Peyer's patch (tissue), 4 donors: ENCODE measurements around the gene SORCS1. TPM values are rescaled to one million over a fixed set of nuclear protein-coding genes. Genes with fewer than 3 reads are reported as not detected.

Source experiments
- DNase-seq, 3 donors: peaks; one replicate each; pipeline ENCODE4 v3.0.0-alpha.2; 2017 to 2019
- H3K27ac ChIP-seq, 4 donors: fragments of 200-600 bp; sonication (generic); one replicate each; pipeline ENCODE4 v1.5.1; 2016 to 2019
- H3K27me3 ChIP-seq, 2 donors: fragments of 200-600 bp; sonication (generic); one replicate each; pipeline ENCODE4 v1.5.1; 2019
- H3K36me3 ChIP-seq, 3 donors: fragments of 200-600 bp; sonication (generic); one replicate each; pipeline ENCODE4 v1.5.1; 2016 to 2019
- H3K4me1 ChIP-seq, 4 donors: fragments of 200-600 bp; sonication (generic); one replicate each; pipeline ENCODE4 v1.5.1; 2016 to 2019
- H3K4me3 ChIP-seq, 4 donors: fragments of 200-600 bp; sonication (generic); 1 replicate in 3 of 4; 2 replicates in 1 of 4; pipeline ENCODE4 v1.5.1; 2016 to 2019; ENCODE audit warnings: mild to moderate bottlenecking in 1 of 4
- H3K9me3 ChIP-seq, 4 donors: fragments of 200-600 bp; sonication (generic); one replicate each; pipeline ENCODE4 v1.5.1; 2016 to 2019; ENCODE audit warnings: mild to moderate bottlenecking in 1 of 4
- POLR2A ChIP-seq, 2 donors: fragments of 450-650 bp; IDR thresholded peaks; one replicate each; pipeline ENCODE4 v1.5.1; 2017; ENCODE audit warnings: antibody characterized with exemption in 2 of 2, mild to moderate bottlenecking in 2 of 2, moderate library complexity in 2 of 2
- total RNA-seq, 4 donors: library from RNA; depleted of rRNA; stranded (reverse); fragments of >200 nt; gene quantifications; one replicate each; pipeline ENCODE4 v1.1.0, GENCODE V29; 2016
- TF ChIP-seq, protein P1 (sequence below), 6 experiments: fragments of 450-650 bp in 4 of 6; fragments of 200-600 bp in 2 of 6; sonication (generic) in 1 of 6; IDR thresholded peaks; one replicate each; pipeline ENCODE4 v1.5.1; 2017 to 2019; ENCODE audit warnings: antibody characterized with exemption in 6 of 6, mild to moderate bottlenecking in 3 of 6, moderate library complexity in 1 of 6

Gene SORCS1
- total RNA-seq, 4 donors from 2014 or later: 0.53 to 5.9 (median 2.4) TPM

DNA sequence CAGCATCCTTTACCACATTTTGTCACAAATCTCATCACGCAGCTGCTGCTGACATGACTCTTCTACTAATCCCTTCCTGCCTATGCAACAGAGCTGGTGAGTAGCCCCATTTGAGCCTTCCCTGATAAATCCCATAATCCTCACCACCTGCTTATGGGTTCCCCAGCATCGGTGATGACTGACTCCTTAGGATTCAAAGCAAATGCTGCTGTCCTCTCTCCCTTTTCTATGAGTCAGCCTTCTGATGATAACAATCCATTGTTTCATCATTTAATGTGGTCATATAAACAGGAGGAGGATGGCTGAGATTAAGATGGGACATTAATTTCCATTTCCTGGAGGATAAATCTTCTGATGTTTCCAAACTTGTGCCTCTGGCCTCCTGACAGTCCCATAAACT lies 73.4 kb downstream of the SORCS1 start:
- H3K27me3 ChIP-seq: no peaks in the 10 kb centered on the region
- no peaks in the 10 kb centered on the region for H3K9me3 ChIP-seq
- H3K4me1 ChIP-seq: no peaks in the 10 kb centered on the region
- no peak for DNase-seq
- no peaks in the 10 kb centered on the region for H3K36me3 ChIP-seq
- H3K4me3 ChIP-seq: no peak overlapping the region
- TF ChIP-seq, protein P1, sequence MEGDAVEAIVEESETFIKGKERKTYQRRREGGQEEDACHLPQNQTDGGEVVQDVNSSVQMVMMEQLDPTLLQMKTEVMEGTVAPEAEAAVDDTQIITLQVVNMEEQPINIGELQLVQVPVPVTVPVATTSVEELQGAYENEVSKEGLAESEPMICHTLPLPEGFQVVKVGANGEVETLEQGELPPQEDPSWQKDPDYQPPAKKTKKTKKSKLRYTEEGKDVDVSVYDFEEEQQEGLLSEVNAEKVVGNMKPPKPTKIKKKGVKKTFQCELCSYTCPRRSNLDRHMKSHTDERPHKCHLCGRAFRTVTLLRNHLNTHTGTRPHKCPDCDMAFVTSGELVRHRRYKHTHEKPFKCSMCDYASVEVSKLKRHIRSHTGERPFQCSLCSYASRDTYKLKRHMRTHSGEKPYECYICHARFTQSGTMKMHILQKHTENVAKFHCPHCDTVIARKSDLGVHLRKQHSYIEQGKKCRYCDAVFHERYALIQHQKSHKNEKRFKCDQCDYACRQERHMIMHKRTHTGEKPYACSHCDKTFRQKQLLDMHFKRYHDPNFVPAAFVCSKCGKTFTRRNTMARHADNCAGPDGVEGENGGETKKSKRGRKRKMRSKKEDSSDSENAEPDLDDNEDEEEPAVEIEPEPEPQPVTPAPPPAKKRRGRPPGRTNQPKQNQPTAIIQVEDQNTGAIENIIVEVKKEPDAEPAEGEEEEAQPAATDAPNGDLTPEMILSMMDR (IDR thresholded peaks at IDR 0.05): no peak
- no peak for TF ChIP-seq POLR2A (IDR thresholded peaks at IDR 0.05)
- H3K27ac ChIP-seq: no peak overlapping the region

DNA sequence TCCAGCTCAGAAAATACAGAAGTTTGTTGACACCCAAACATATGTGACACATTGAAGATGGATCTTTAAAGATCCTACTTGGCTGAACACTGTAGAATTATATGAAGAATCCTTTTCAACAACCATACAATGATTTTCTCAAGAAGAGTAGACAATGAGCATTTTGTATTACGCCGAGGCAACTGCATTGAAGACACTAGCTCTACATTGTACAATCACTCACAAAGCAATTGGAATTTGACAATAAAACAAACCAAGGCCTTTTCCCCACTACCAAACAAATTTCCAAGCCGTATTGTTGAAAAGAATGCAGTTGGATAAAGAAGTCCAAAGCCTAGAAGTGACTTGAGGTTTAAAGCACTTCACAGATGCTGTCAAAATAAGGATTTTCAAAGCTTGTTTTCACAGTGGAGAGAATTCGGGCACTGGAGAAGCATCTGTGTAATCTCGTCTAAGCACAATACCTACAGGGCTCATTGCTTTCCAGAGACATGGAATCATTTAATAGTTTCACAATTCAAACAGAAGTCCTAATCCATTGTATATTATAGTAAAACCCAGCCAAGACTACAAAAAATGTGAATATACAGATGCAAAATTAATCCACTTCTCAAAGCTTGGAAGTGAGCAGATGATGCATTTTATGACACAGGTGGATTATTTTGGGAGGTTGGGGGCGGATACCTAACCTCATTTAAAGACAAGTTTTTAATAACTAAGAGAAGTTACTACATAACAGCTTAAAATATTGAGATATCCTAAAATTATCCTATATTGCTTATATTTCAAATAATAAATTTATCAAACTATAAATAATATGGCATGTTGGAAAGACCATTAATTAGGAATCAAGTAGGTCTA lies 78.6 kb downstream of the SORCS1 start:
- DNase-seq: no peak
- Histone ChIP-seq H3K4me1 (no peaks in the 10 kb centered on the region), H3K4me3 (no peak overlapping the region), H3K36me3 (no peaks in the 10 kb centered on the region), H3K27me3 (no peaks in the 10 kb centered on the region), H3K9me3 (no peaks in the 10 kb centered on the region), H3K27ac (no peak overlapping the region)
- TF ChIP-seq POLR2A (IDR thresholded peaks at IDR 0.05): no peak
- TF ChIP-seq, protein P1 (IDR thresholded peaks at IDR 0.05): no peak

DNA sequence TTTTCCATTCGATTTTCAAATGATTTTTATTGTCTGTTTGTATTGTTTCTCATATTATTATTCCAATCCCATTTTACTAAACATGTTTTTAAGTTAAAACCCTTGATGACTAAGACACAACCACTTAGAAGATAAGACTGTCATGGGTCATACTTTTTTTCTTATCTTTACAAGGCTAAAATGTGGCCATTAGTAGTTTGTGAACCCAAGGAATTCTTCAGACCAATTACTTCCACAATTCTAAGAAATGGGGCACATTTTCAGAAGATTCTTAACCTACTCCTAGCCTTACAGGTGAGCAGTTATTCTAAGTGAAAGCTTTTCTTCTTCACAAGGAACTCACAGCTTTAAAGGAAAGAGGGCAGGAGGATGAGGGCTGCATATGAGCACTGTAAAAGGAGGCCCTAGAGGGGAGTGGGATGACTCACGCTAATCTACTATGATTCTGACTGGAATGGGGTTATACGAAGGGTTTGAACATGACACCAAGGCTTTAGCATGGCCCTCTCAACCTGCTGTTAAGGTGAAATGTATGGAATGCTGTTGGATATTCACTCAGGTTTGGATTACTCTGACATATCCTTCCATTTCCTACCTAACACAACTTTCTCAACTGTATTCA lies 81.0 kb downstream of the SORCS1 start:
- no peak for TF ChIP-seq POLR2A (IDR thresholded peaks at IDR 0.05)
- TF ChIP-seq, protein P1 (IDR thresholded peaks at IDR 0.05): no peak
- Histone ChIP-seq H3K4me1 (no peaks in the 10 kb centered on the region), H3K27ac (no peak overlapping the region), H3K9me3 (no peaks in the 10 kb centered on the region), H3K4me3 (no peak overlapping the region), H3K36me3 (no peaks in the 10 kb centered on the region), H3K27me3 (no peaks in the 10 kb centered on the region)
- no peak for DNase-seq

DNA sequence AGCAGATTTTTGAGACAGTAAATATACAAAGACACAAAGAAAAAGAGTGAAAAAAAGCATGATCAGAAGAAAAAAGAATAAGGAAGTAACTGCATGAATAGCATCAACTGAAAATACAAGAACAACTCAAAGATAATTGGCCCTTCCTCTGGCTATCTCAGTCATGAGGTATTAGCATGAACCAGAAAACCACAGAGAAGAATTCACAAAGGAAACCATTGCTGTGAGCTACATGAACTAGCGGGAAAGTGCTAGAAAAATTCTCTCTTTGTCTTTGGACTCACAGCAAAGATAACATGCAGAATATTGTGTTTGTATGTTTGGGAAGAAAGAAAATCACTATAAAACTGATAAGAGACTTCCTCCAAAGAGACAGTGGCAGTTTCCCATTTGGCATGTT lies 82.9 kb downstream of the SORCS1 start:
- TF ChIP-seq POLR2A (IDR thresholded peaks at IDR 0.05): no peak
- TF ChIP-seq, protein P1 (IDR thresholded peaks at IDR 0.05): no peak
- DNase-seq: no peak
- H3K4me1 ChIP-seq: no peaks in the 10 kb centered on the region
- H3K27ac ChIP-seq: no peak overlapping the region
- H3K9me3 ChIP-seq: no peaks in the 10 kb centered on the region
- H3K36me3 ChIP-seq: no peaks in the 10 kb centered on the region
- H3K4me3 ChIP-seq: no peak overlapping the region
- H3K27me3 ChIP-seq: no peaks in the 10 kb centered on the region

DNA sequence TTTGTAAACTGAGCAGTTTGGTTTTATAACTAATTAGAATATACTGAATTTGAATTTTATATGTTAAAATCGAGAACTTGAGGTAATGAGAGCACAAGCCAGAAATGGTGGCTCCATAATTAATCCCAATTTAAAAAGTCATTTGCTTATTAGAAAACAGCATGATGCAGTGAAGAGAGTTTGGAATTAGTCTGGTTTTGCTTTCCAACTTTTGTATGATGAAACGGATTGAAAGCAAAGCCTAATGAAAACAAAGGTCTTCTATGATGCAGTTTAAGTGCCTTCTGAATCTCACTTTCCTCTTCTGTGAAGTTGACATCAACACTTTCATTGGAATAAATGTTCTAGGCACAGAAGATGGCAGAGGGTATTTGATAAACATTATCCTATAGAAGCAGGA lies 89.4 kb downstream of the SORCS1 start:
- H3K36me3 ChIP-seq: no peaks in the 10 kb centered on the region
- no peak overlapping the region for H3K4me3 ChIP-seq
- no peaks in the 10 kb centered on the region for H3K4me1 ChIP-seq
- DNase-seq: no peak
- no peaks in the 10 kb centered on the region for H3K27me3 ChIP-seq
- H3K9me3 ChIP-seq: no peaks in the 10 kb centered on the region
- TF ChIP-seq, protein P1 (IDR thresholded peaks at IDR 0.05): no peak
- TF ChIP-seq POLR2A (IDR thresholded peaks at IDR 0.05): no peak
- no peak overlapping the region for H3K27ac ChIP-seq
